GM12864 (cell line): Measurements from ENCODE around the gene GPATCH8.
A peak's percentile ranks its signal among the peaks of the same experiment; 100 is the strongest.

Experiments
- DNase-seq: peaks from one replicate; pipeline ENCODE4 v3.0.0-alpha.2; 2011; ENCODE audit warnings: low read depth
- H3K4me3 ChIP-seq: 2 replicates; pipeline ENCODE4 v1.5.1; 2011; ENCODE audit warnings: mild to moderate bottlenecking, low read depth, low read length, control low read depth
- TF ChIP-seq, protein P1 (sequence below): IDR thresholded peaks from 2 replicates; pipeline ENCODE4 v1.5.1; 2011; ENCODE audit warnings: low read depth, mild to moderate bottlenecking, moderate library complexity, low read length, control low read depth, inconsistent platforms; ENCODE audit errors: missing control alignments

GPATCH8 gene

DNA sequence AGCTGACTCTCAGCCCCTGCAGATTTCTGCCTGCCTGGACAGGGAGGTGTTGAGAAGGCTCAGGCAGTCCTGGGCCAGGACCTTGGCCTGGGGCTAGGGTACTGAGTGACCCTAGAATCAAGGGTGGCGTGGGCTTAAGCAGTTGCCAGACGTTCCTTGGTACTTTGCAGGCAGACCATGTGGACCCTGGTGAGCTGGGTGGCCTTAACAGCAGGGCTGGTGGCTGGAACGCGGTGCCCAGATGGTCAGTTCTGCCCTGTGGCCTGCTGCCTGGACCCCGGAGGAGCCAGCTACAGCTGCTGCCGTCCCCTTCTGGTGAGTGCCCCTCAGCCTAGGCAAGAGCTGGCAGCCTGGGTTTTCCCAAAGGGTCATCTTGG is 154.2 kb downstream of the GPATCH8 start:
- H3K4me3 ChIP-seq: peak overlapping the region; percentile 15
- no peak for DNase-seq

DNA sequence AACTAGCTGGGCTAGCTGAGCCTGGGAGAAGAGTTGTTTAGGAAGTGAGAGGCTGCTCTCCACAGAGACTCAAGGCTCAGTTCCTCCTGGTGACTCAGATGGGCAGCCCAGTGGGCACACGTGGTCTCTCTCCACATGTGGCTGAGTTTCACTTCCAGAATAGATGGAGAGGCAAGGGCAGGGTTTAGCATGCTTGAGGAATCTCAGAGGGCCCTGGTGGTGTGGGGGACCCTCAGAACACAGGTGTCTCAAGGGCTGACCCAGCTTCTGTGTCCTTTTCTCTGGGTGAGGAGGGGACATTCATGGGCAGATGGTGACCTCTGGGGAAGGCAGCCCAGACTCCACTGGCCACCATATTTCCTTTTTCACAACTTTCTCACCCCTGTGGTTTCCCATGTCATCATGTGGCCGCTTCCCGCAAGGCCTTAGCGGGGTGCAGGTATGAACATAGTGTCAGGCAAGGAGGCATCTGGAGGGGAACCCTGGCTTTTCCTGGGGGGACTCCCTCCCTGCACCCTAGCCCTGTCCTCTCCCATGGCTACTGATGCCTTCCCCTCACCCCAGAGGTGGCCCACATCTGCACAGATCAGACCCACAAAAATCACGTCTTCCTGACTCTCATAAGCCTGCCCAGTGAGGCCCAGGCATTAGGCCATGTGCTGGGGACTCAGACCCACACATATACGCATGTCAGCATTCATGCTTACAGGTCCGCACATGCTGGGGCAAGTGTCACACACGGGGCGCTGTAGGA is 154.8 kb downstream of the GPATCH8 start:
- DNase-seq: peak; percentile 93
- TF ChIP-seq, protein P1, sequence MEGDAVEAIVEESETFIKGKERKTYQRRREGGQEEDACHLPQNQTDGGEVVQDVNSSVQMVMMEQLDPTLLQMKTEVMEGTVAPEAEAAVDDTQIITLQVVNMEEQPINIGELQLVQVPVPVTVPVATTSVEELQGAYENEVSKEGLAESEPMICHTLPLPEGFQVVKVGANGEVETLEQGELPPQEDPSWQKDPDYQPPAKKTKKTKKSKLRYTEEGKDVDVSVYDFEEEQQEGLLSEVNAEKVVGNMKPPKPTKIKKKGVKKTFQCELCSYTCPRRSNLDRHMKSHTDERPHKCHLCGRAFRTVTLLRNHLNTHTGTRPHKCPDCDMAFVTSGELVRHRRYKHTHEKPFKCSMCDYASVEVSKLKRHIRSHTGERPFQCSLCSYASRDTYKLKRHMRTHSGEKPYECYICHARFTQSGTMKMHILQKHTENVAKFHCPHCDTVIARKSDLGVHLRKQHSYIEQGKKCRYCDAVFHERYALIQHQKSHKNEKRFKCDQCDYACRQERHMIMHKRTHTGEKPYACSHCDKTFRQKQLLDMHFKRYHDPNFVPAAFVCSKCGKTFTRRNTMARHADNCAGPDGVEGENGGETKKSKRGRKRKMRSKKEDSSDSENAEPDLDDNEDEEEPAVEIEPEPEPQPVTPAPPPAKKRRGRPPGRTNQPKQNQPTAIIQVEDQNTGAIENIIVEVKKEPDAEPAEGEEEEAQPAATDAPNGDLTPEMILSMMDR: no peak
- peak overlapping the region; percentile 15 for H3K4me3 ChIP-seq

More for the DNA sequence above, 154.2 kb downstream of the GPATCH8 start:
- TF ChIP-seq, protein P1: no peak
